NCI-H526 treated with DMSO at 0.1 percent for 48 hours (cell line): ENCODE results near the gene PIEZO2.

Experiments
- DNase-seq: peaks from one replicate; lab custom pipeline; 2025; lab: John Stamatoyannopoulos, UW

The PIEZO2 gene

GRCh38 chr18:10842371-10842770, 307.0 kb downstream of the PIEZO2 start:
- DNase-seq = no peak

- no peak for DNase-seq
Measured at GRCh38 chr18:10841203-10841602, 308.2 kb downstream of the PIEZO2 start.

- no peak for DNase-seq
Measured at GRCh38 chr18:10840743-10841142, 308.6 kb downstream of the PIEZO2 start.

- DNase-seq = no peak
Measured at GRCh38 chr18:10839421-10839820, 309.9 kb downstream of the PIEZO2 start.

- no peak for DNase-seq
Measured at GRCh38 chr18:10838553-10838952, 310.8 kb downstream of the PIEZO2 start.

GRCh38 chr18:10834128-10834815, 315.1 kb downstream of the PIEZO2 start:
- DNase-seq = no peak

- no peak for DNase-seq
Measured at GRCh38 chr18:10833656-10834055, 315.7 kb downstream of the PIEZO2 start.

- no peak for DNase-seq
Measured at GRCh38 chr18:10826400-10826799, 323.0 kb downstream of the PIEZO2 start.

- no peak for DNase-seq
Measured at GRCh38 chr18:10822456-10822855, 326.9 kb downstream of the PIEZO2 start.

- no peak for DNase-seq
Measured at GRCh38 chr18:10820681-10821080, 328.7 kb downstream of the PIEZO2 start.

- DNase-seq = no peak
Measured at GRCh38 chr18:10814336-10814735, 335.0 kb downstream of the PIEZO2 start.

- DNase-seq = no peak
Measured at GRCh38 chr18:10805587-10806118, 343.7 kb downstream of the PIEZO2 start.

- peak; percentile 1 for DNase-seq
Measured at GRCh38 chr18:10804126-10804525, 345.2 kb downstream of the PIEZO2 start.

GRCh38 chr18:10798727-10799550, 350.4 kb downstream of the PIEZO2 start:
- DNase-seq = peak; percentile 18

GRCh38 chr18:10797896-10798295, 351.5 kb downstream of the PIEZO2 start:
- DNase-seq = no peak

GRCh38 chr18:10794771-10795170, 354.6 kb downstream of the PIEZO2 start:
- DNase-seq = no peak

GRCh38 chr18:10793730-10794370, 355.5 kb downstream of the PIEZO2 start:
- no peak for DNase-seq

- DNase-seq = no peak
Measured at GRCh38 chr18:10792181-10792580, 357.2 kb downstream of the PIEZO2 start.

GRCh38 chr18:10791169-10791831, 358.1 kb downstream of the PIEZO2 start:
- DNase-seq = no peak

GRCh38 chr18:10789180-10789579, 360.2 kb downstream of the PIEZO2 start:
- DNase-seq = no peak

- DNase-seq = peak; percentile 21
Measured at GRCh38 chr18:10787293-10787901, 362.0 kb downstream of the PIEZO2 start.

- DNase-seq = no peak
Measured at GRCh38 chr18:10785798-10786197, 363.6 kb downstream of the PIEZO2 start.
